MCF 10A (cell line): ENCODE results near the gene AUTS2. TPM values are rescaled to one million over a fixed set of nuclear protein-coding genes. Genes with fewer than 3 reads are reported as not detected.

Source experiments
- BruUV-seq: library from RNA; stranded (reverse); fragments of 400-500 nt; replicated peaks from 2 replicates; lab custom pipeline; 2021; lab: Mats Ljungman, UMichigan
- CTCF ChIA-PET: fragments of 300-600 bp; sonication (Branson Sonifier 250); formaldehyde crosslinking; extraction: SDS; loops from one replicate; lab custom pipeline; 2021; ENCODE audit warnings: antibody characterized with exemption, inconsistent platforms; lab: Yijun Ruan, JAX
- POLR2A ChIA-PET: fragments of 300-600, 350-650 bp; sonication (Branson Sonifier 250); formaldehyde crosslinking; extraction: SDS; loops from one replicate; lab custom pipeline; 2020; ENCODE audit warnings: antibody characterized with exemption, inconsistent platforms; lab: Yijun Ruan, JAX
- DNase-seq: peaks from one replicate; pipeline ENCODE4 v3.0.0-alpha.2; 2018; ENCODE audit not compliant: unreplicated experiment
- H3K27ac Mint-ChIP-seq: one replicate; pipeline ENCODE4 v1.8.0; 2022; ENCODE audit warnings: mild to moderate bottlenecking, low read depth, mixed read lengths; ENCODE audit not compliant: unreplicated experiment
- H3K27me3 Mint-ChIP-seq: one replicate; pipeline ENCODE4 v1.8.0; 2022; ENCODE audit warnings: mixed read lengths; ENCODE audit not compliant: insufficient read depth, unreplicated experiment
- H3K36me3 Mint-ChIP-seq: one replicate; pipeline ENCODE4 v1.8.0; 2022; ENCODE audit warnings: mild to moderate bottlenecking, moderate library complexity, mixed read lengths; ENCODE audit not compliant: insufficient read depth, unreplicated experiment
- H3K4me1 Mint-ChIP-seq: one replicate; pipeline ENCODE4 v1.8.0; 2022; ENCODE audit warnings: mixed read lengths; ENCODE audit not compliant: insufficient read depth, unreplicated experiment
- H3K4me3 Mint-ChIP-seq: one replicate; pipeline ENCODE4 v1.8.0; 2022; ENCODE audit warnings: mild to moderate bottlenecking, moderate library complexity, mixed read lengths; ENCODE audit not compliant: unreplicated experiment
- H3K9me3 Mint-ChIP-seq: one replicate; pipeline ENCODE4 v1.8.0; 2022; ENCODE audit warnings: mixed read lengths; ENCODE audit not compliant: unreplicated experiment
- CTCF ChIP-seq: fragments of 200-600 bp; IDR thresholded peaks from one replicate; pipeline ENCODE4 v1.8.0; 2022; ENCODE audit warnings: antibody characterized with exemption, mild to moderate bottlenecking; ENCODE audit not compliant: unreplicated experiment
- intact Hi-C: fragments of 100-400 bp; cut with micrococcal nuclease; formaldehyde crosslinking; loops from 2 replicates; pipeline ENCODE4 v1.14.1; 2022
- total RNA-seq: library from RNA; stranded (reverse); gene quantifications from 2 replicates; pipeline ENCODE4 v1.2.3, GENCODE V29; 2022

AUTS2 gene
- total RNA-seq, 1 experiment from 2014 or later: 1.3 TPM

- Mint-ChIP-seq H3K4me3 (no peak overlapping the region), H3K27ac (no peak overlapping the region), H3K36me3 (no peaks in the 10 kb centered on the region), H3K4me1 (no peaks in the 10 kb centered on the region), H3K27me3 (no peaks in the 10 kb centered on the region), H3K9me3 (peaks cover 20% of the 10 kb centered on the region)
- TF ChIP-seq CTCF: no peak
- intact Hi-C loops: no loop called here
- no peak for DNase-seq
- CTCF ChIA-PET: no interaction called here
- POLR2A ChIA-PET: no interaction called here
- no TSS peak for BruUV-seq
These were observed 612.6 kb downstream of the AUTS2 start for GRCh38 chr7:70210936-70211310.

GRCh38 chr7:70212281-70212680 lies 614.0 kb downstream of the AUTS2 start:
- no TSS peak for BruUV-seq
- H3K9me3 Mint-ChIP-seq: peaks cover 25% of the 10 kb centered on the region
- peaks cover 6% of the 10 kb centered on the region for H3K36me3 Mint-ChIP-seq
- H3K4me3 Mint-ChIP-seq: no peak overlapping the region
- ChIA-PET POLR2A (no interaction called here), CTCF (no interaction called here)
- TF ChIP-seq CTCF: no peak
- no peak overlapping the region for H3K27ac Mint-ChIP-seq
- no peaks in the 10 kb centered on the region for H3K27me3 Mint-ChIP-seq
- intact Hi-C loops: no loop called here
- H3K4me1 Mint-ChIP-seq: no peaks in the 10 kb centered on the region
- DNase-seq: no peak

GRCh38 chr7:70214071-70214470 lies 615.8 kb downstream of the AUTS2 start:
- POLR2A ChIA-PET: no interaction called here
- CTCF ChIA-PET: no interaction called here
- no peak overlapping the region for H3K4me3 Mint-ChIP-seq

GRCh38 chr7:70215491-70215890 lies 617.2 kb downstream of the AUTS2 start:
- BruUV-seq: no TSS peak
- ChIA-PET POLR2A (no interaction called here), CTCF (interaction anchor here (0.6 to 0.9 kb wide), 2 partner anchors 9 to 515 kb away, joined by 3 read pairs; no protein-coding TSS in a partner anchor)
- no peak for DNase-seq
- H3K27ac Mint-ChIP-seq: no peak overlapping the region
- no peaks in the 10 kb centered on the region for H3K27me3 Mint-ChIP-seq
- H3K9me3 Mint-ChIP-seq: peaks cover 27% of the 10 kb centered on the region
- no peak overlapping the region for H3K4me3 Mint-ChIP-seq
- intact Hi-C loops: no loop called here
- TF ChIP-seq CTCF: no peak
- H3K4me1 Mint-ChIP-seq: no peaks in the 10 kb centered on the region
- H3K36me3 Mint-ChIP-seq: peaks cover 6% of the 10 kb centered on the region

More at GRCh38 chr7:70214071-70214470, 615.8 kb downstream of the AUTS2 start:
- BruUV-seq: no TSS peak
- Mint-ChIP-seq H3K9me3 (peaks cover 27% of the 10 kb centered on the region), H3K36me3 (peaks cover 6% of the 10 kb centered on the region), H3K27me3 (no peaks in the 10 kb centered on the region), H3K27ac (no peak overlapping the region), H3K4me1 (no peaks in the 10 kb centered on the region)
- no peak for TF ChIP-seq CTCF
- intact Hi-C loops: no loop called here
- DNase-seq: no peak
